HL-60/S4 treated with phorbol 12-myristate 13-acetate at 8.2 ng/mL for 4 days and 3 days (cell line): ENCODE measurements around the gene SLC29A1.

Source experiments
- in situ Hi-C: fragments of 300-500 bp; cut with MboI; formaldehyde crosslinking; loops from 2 replicates; pipeline ENCODE4 v1.15.0; 2022; ENCODE audit warnings: low sequenced_read_pairs

The SLC29A1 gene

GRCh38 chr6:44278774-44279697, 55.6 kb downstream of the SLC29A1 start:
- in situ Hi-C loops, result no loop called here
